SU-DHL-6 (cell line): ENCODE results near the gene AKIRIN1.

ENCODE experiments used
- H2AFZ ChIP-seq: fragments of 200-600 bp; sonication (generic); 2 replicates; pipeline ENCODE4 v1.6.1; 2014; ENCODE audit warnings: low read depth, mild to moderate bottlenecking, moderate library complexity, mixed read lengths, antibody characterized with exemption, low read length; ENCODE audit not compliant: severe bottlenecking
- H3F3A ChIP-seq: fragments of 200-600 bp; shearing (Covaris generic); 2 replicates; pipeline ENCODE4 v1.6.0; 2016; ENCODE audit warnings: antibody characterized with exemption, mild to moderate bottlenecking; ENCODE audit not compliant: insufficient read depth
- H3K27ac ChIP-seq: fragments of 200-600 bp; sonication (generic); 2 replicates; pipeline ENCODE4 v1.5.1; 2016; ENCODE audit warnings: low read depth, mild to moderate bottlenecking, low read length, moderate library complexity, mixed read lengths
- H3K27me3 ChIP-seq: fragments of 200-600 bp; sonication (generic), shearing (Covaris generic); 2 replicates; pipeline ENCODE4 v1.6.0; 2014; ENCODE audit warnings: mild to moderate bottlenecking, low read length
- H3K36me3 ChIP-seq: fragments of 200-600 bp; sonication (generic); 2 replicates; pipeline ENCODE4 v1.6.1; 2014; ENCODE audit warnings: mild to moderate bottlenecking, low read length, mixed read lengths
- H3K4me2 ChIP-seq: fragments of 300-600, 200-600 bp; shearing (Covaris generic), sonication (generic); 2 replicates; pipeline ENCODE4 v1.6.0; 2014; ENCODE audit warnings: low read length, low read depth, mild to moderate bottlenecking; ENCODE audit not compliant: poor library complexity, severe bottlenecking
- H3K4me3 ChIP-seq: fragments of 200-600 bp; sonication (generic); 2 replicates; pipeline ENCODE4 v1.5.1; 2014; ENCODE audit warnings: antibody characterized with exemption, low read length, mild to moderate bottlenecking, mixed read lengths; ENCODE audit not compliant: insufficient read depth, poor library complexity, severe bottlenecking
- H3K79me2 ChIP-seq: fragments of 200-600 bp; sonication (generic); 2 replicates; pipeline ENCODE4 v1.6.1; 2014; ENCODE audit warnings: mild to moderate bottlenecking, low read length, moderate library complexity; ENCODE audit not compliant: insufficient read depth
- H3K9ac ChIP-seq: fragments of 200-600 bp; sonication (generic); 2 replicates; pipeline ENCODE4 v1.7.0; 2014; ENCODE audit warnings: mild to moderate bottlenecking, low read length
- H3K9me2 ChIP-seq: fragments of 200-600 bp; sonication (generic); replicated peaks from 2 replicates; pipeline ENCODE4 v1.6.1; 2014; ENCODE audit warnings: low read length; ENCODE audit not compliant: insufficient read depth
- H3K9me3 ChIP-seq: fragments of 200-600 bp; sonication (generic); 2 replicates; pipeline ENCODE4 v1.6.1; 2014; ENCODE audit warnings: low read length, mixed read lengths; ENCODE audit not compliant: insufficient read depth
- H4K20me1 ChIP-seq: fragments of 200-600 bp; sonication (generic); 2 replicates; pipeline ENCODE4 v1.6.1; 2014; ENCODE audit warnings: low read depth, mild to moderate bottlenecking, antibody characterized with exemption, low read length, moderate library complexity, mixed read lengths
- CTCF ChIP-seq: fragments of 200-600 bp; sonication (generic); IDR thresholded peaks from one replicate; pipeline ENCODE4 v1.5.1; 2017; ENCODE audit warnings: antibody characterized with exemption, mild to moderate bottlenecking, low read length, moderate library complexity; ENCODE audit not compliant: insufficient read depth, poor library complexity, severe bottlenecking
- EZH2phosphoT487 ChIP-seq: fragments of 200-600 bp; sonication (generic), shearing (Covaris generic); conservative IDR thresholded peaks from 2 replicates; pipeline ENCODE4 v1.6.1; 2018; ENCODE audit warnings: mild to moderate bottlenecking, antibody characterized with exemption, low read length, moderate library complexity, mixed read lengths

Gene AKIRIN1

GRCh38 chr1:38958967-38959366 lies 32.1 kb upstream of the AKIRIN1 start:
- Histone ChIP-seq H3K79me2 (no peaks in the 10 kb centered on the region), H3K36me3 (no peaks in the 10 kb centered on the region), H3K9ac (no peak overlapping the region), H3K9me2 (no peaks in the 10 kb centered on the region), H3F3A (no peaks in the 10 kb centered on the region), H3K4me3 (no peak overlapping the region), H3K4me2 (no peak overlapping the region), H4K20me1 (no peaks in the 10 kb centered on the region), H3K27me3 (no peaks in the 10 kb centered on the region), H2AFZ (no peak overlapping the region), H3K27ac (no peak overlapping the region), H3K9me3 (no peaks in the 10 kb centered on the region)
- TF ChIP-seq CTCF, result no peak
- no peak for TF ChIP-seq EZH2phosphoT487

GRCh38 chr1:38962113-38962512 lies 29.0 kb upstream of the AKIRIN1 start:
- Histone ChIP-seq H4K20me1 (no peaks in the 10 kb centered on the region), H3F3A (no peaks in the 10 kb centered on the region), H3K9ac (no peak overlapping the region), H3K4me2 (no peak overlapping the region), H3K9me3 (no peaks in the 10 kb centered on the region), H2AFZ (no peak overlapping the region), H3K27me3 (no peaks in the 10 kb centered on the region), H3K4me3 (no peak overlapping the region), H3K9me2 (no peaks in the 10 kb centered on the region), H3K79me2 (no peaks in the 10 kb centered on the region), H3K36me3 (no peaks in the 10 kb centered on the region), H3K27ac (no peak overlapping the region)
- no peak for TF ChIP-seq EZH2phosphoT487
- TF ChIP-seq CTCF, result no peak

- H3K9ac ChIP-seq, result no peak overlapping the region
- H3K4me3 ChIP-seq, result no peak overlapping the region
- H4K20me1 ChIP-seq, result no peaks in the 10 kb centered on the region
- no peak overlapping the region for H2AFZ ChIP-seq
- H3K27ac ChIP-seq, result no peak overlapping the region
- H3K4me2 ChIP-seq, result no peak overlapping the region
- H3K79me2 ChIP-seq, result no peaks in the 10 kb centered on the region
- no peaks in the 10 kb centered on the region for H3K27me3 ChIP-seq
- TF ChIP-seq EZH2phosphoT487 (no peak), CTCF (no peak)
- H3F3A ChIP-seq, result no peaks in the 10 kb centered on the region
- H3K36me3 ChIP-seq, result no peaks in the 10 kb centered on the region
- no peaks in the 10 kb centered on the region for H3K9me2 ChIP-seq
- H3K9me3 ChIP-seq, result no peaks in the 10 kb centered on the region
Observed at GRCh38 chr1:38962560-38962959, 28.5 kb upstream of the AKIRIN1 start.
